Upper lobe of left lung (tissue), 6 donors: Measurements from ENCODE around the gene SLITRK2. TPM values are rescaled to one million over a fixed set of nuclear protein-coding genes. Genes with fewer than 3 reads are reported as not detected.
A peak's percentile ranks its signal among the peaks of the same experiment; 100 is the strongest.

Experiments used
- ATAC-seq, 2 donors: fragments of 200-7000 bp; cut with Tn5 transposase; one replicate each; pipeline ENCODE4 v1.9.1; 2022; ENCODE audit warnings: mild to moderate bottlenecking in 2 of 2, moderate library complexity in 2 of 2; ENCODE audit not compliant: low FRiP score in 2 of 2
- DNase-seq, 2 donors: peaks; one replicate each; pipeline ENCODE4 v3.0.0-alpha.2; 2019 to 2020
- H3K27ac ChIP-seq, 4 donors: fragments of 200-600 bp; sonication (generic); one replicate each; pipeline ENCODE4 v1.5.1; 2016 to 2019
- H3K27me3 ChIP-seq, 4 donors: fragments of 200-600 bp; sonication (generic); one replicate each; pipeline ENCODE4 v1.5.1; 2017 to 2019
- H3K36me3 ChIP-seq, 4 donors: fragments of 200-600 bp; sonication (generic); one replicate each; pipeline ENCODE4 v1.5.1; 2016 to 2019
- H3K4me1 ChIP-seq, 4 donors: fragments of 200-600 bp; sonication (generic); one replicate each; pipeline ENCODE4 v1.5.1; 2018 to 2019
- H3K4me3 ChIP-seq, 4 donors: fragments of 200-600 bp; sonication (generic); one replicate each; pipeline ENCODE4 v1.5.1; 2017 to 2019; ENCODE audit warnings: mild to moderate bottlenecking in 2 of 4, moderate library complexity in 1 of 4
- H3K9me3 ChIP-seq, 4 donors: fragments of 200-600 bp; sonication (generic); one replicate each; pipeline ENCODE4 v1.5.1; 2018 to 2019
- EP300 ChIP-seq, 4 donors: sonication (generic); formaldehyde crosslinking; IDR thresholded peaks; one replicate each; pipeline ENCODE4 v1.5.1; 2017; ENCODE audit warnings: antibody characterized with exemption in 4 of 4, control low read depth in 2 of 4
- POLR2A ChIP-seq, 4 donors: fragments of 450-650 bp; IDR thresholded peaks; one replicate each; pipeline ENCODE4 v1.5.1; 2016 to 2017; ENCODE audit warnings: antibody characterized with exemption in 4 of 4, mild to moderate bottlenecking in 2 of 4
- POLR2AphosphoS5 ChIP-seq, 2 donors: sonication (generic); formaldehyde crosslinking; IDR thresholded peaks; one replicate each; pipeline ENCODE4 v1.5.1; 2017; ENCODE audit warnings: antibody characterized with exemption in 2 of 2
- WGBS, 2 donors: methylation state at CpG; one replicate each; pipeline ENCODE4 v1.1.5; 2017 to 2018; 5-methylcytosine and 5-hydroxymethylcytosine counted together
- total RNA-seq, 6 donors: library from RNA; depleted of rRNA in 4 of 6; stranded (reverse); fragments of >200 nt in 4 of 6; gene quantifications; one replicate each; pipeline versions ENCODE4 v1.1.0 to v1.2.1, GENCODE V29; 2016 to 2021
- TF ChIP-seq, protein P1 (sequence below), 6 experiments: fragments of 450-650 bp in 4 of 6; fragments of 200-600 bp in 2 of 6; sonication (generic) in 2 of 6; IDR thresholded peaks; one replicate each; pipeline ENCODE4 v1.5.1; 2016 to 2019; ENCODE audit warnings: antibody characterized with exemption in 6 of 6
- donor health status: DM: no; HTN: no; CAD: no; lungs with moderate emphysema.
- donor health status: DM: no; HTN: yes; CAD: no; lungs with severe emphysema.

Gene SLITRK2
- under 1 TPM; under 0.01 to 1.00 (median 0.25) TPM for total RNA-seq

- DNase-seq (peak in 1 of 2 donors; percentile 10), ATAC-seq (peak in 1 of 2 donors; percentile 17)
- Histone ChIP-seq H3K27me3 (peaks cover 0 to 14% (median 1%) of the 10 kb centered on the region in 4 donors), H3K4me3 (peak within 1 kb of the TSS in 3 of 4 donors; percentile 30 to 43 (median 38)), H3K36me3 (no peaks in the 10 kb centered on the region), H3K27ac (no peak within 1 kb of the TSS), H3K4me1 (peaks cover 0 to 9% (median 0%) of the 10 kb centered on the region in 4 donors), H3K9me3 (no peaks in the 10 kb centered on the region)
- WGBS, 2 donors, result 0 to 30% methylated on average over 2 to 42 of the region's 60 CpGs
- TF ChIP-seq EP300 (IDR thresholded peaks at IDR 0.05), result no peak
Observed at GRCh38 chrX:145817331-145818185, at the start of gene SLITRK2. TSS of gene SLITRK2 (plus strand) at chrX:145817829. CDS start at chrX:145822426, 4,597 bp downstream.

DNA sequence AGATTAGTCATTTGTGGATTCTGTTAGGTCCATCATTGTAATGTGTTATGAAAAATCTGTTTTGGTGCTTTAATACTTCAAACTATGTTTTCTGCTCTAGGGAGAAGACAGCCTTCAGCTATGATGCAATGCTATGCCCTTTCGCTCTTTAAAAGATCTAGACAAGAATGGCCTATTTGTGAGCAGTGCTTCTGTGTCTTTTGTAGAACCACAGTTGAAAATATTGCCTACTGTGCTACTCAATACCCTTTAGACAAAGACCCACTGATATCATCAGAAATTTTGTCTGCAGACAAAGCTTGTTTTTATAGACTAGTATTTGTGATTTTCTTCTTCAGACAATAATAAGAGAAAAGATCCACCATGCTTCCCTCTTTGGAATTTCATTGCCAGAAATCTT is 44.6 kb upstream of the SLITRK2 start:
- 79% methylated on average over 1 of the region's 1 CpG for WGBS, 2 donors
- H3K9me3 ChIP-seq, result no peaks in the 10 kb centered on the region
- H3K27ac ChIP-seq, result no peak overlapping the region
- no peaks in the 10 kb centered on the region for H3K27me3 ChIP-seq
- DNase-seq, result no peak
- H3K4me1 ChIP-seq, result no peaks in the 10 kb centered on the region
- H3K36me3 ChIP-seq, result no peaks in the 10 kb centered on the region
- no peak for ATAC-seq
- TF ChIP-seq, protein P1, sequence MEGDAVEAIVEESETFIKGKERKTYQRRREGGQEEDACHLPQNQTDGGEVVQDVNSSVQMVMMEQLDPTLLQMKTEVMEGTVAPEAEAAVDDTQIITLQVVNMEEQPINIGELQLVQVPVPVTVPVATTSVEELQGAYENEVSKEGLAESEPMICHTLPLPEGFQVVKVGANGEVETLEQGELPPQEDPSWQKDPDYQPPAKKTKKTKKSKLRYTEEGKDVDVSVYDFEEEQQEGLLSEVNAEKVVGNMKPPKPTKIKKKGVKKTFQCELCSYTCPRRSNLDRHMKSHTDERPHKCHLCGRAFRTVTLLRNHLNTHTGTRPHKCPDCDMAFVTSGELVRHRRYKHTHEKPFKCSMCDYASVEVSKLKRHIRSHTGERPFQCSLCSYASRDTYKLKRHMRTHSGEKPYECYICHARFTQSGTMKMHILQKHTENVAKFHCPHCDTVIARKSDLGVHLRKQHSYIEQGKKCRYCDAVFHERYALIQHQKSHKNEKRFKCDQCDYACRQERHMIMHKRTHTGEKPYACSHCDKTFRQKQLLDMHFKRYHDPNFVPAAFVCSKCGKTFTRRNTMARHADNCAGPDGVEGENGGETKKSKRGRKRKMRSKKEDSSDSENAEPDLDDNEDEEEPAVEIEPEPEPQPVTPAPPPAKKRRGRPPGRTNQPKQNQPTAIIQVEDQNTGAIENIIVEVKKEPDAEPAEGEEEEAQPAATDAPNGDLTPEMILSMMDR (IDR thresholded peaks at IDR 0.05), result no peak
- TF ChIP-seq EP300 (IDR thresholded peaks at IDR 0.05), result no peak
- no peak for TF ChIP-seq POLR2A (IDR thresholded peaks at IDR 0.05)
- no peak for TF ChIP-seq POLR2AphosphoS5 (IDR thresholded peaks at IDR 0.05)
- H3K4me3 ChIP-seq, result no peak overlapping the region

- Histone ChIP-seq H3K27ac (no peak overlapping the region), H3K9me3 (no peaks in the 10 kb centered on the region), H3K4me3 (no peak overlapping the region), H3K36me3 (no peaks in the 10 kb centered on the region), H3K4me1 (no peaks in the 10 kb centered on the region), H3K27me3 (no peaks in the 10 kb centered on the region)
- WGBS, 2 donors, result 50 to 67% methylated on average over 1 of the region's 1 CpG
- DNase-seq (no peak), ATAC-seq (no peak)
- TF ChIP-seq POLR2A (IDR thresholded peaks at IDR 0.05) (no peak), EP300 (IDR thresholded peaks at IDR 0.05) (no peak), POLR2AphosphoS5 (IDR thresholded peaks at IDR 0.05) (no peak)
- TF ChIP-seq, protein P1 (IDR thresholded peaks at IDR 0.05), result no peak
Observed at GRCh38 chrX:145792281-145792680, 25.3 kb upstream of the SLITRK2 start.

DNA sequence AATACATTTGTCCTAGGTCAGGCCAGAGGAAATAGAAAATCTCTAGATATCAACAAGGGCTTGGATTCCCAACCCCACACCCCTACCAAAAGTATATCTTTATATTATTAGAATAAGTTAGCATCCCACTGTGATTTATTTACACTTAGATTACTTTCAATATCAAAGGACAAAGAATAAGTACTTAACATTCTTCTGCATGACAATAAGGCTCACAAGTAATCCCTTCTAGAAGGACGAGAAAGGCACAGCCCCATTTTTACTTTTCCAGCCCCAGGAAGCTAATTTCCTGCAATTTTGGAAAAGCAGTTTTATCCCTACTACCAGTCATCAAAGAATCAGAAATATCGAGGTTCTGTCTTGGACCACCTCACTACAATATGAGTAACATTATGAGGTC is 14.1 kb upstream of the SLITRK2 start:
- 32 to 45% methylated on average over 2 of the region's 2 CpGs for WGBS, 2 donors
- no peaks in the 10 kb centered on the region for H3K36me3 ChIP-seq
- no peak overlapping the region for H3K4me3 ChIP-seq
- no peaks in the 10 kb centered on the region for H3K4me1 ChIP-seq
- no peak overlapping the region for H3K27ac ChIP-seq
- H3K27me3 ChIP-seq, result no peaks in the 10 kb centered on the region
- ATAC-seq (no peak), DNase-seq (no peak)
- TF ChIP-seq EP300 (IDR thresholded peaks at IDR 0.05), result no peak
- TF ChIP-seq POLR2AphosphoS5 (IDR thresholded peaks at IDR 0.05), result no peak
- TF ChIP-seq, protein P1 (IDR thresholded peaks at IDR 0.05), result no peak
- TF ChIP-seq POLR2A (IDR thresholded peaks at IDR 0.05), result no peak
- peaks cover 0 to 3% (median 0%) of the 10 kb centered on the region in 4 donors for H3K9me3 ChIP-seq

DNA sequence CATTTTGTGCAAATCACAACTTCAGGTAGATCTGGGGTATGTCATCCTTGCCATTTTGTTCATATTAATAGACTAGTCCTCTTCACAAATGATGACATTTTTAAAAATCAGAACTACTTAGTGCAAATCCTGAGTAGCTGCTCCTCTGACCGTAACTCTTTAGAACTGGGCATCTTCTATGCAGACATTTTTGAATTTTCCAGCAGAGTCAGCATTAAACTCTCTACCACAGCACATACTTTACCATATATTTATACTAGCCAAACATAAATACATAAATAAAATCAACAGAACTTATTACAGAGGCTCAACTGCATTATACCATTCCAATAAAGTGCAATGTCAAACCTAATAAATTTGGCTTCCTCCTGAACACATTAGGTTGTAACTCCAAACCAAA is 4.5 kb upstream of the SLITRK2 start:
- peaks cover 0 to 4% (median 1%) of the 10 kb centered on the region in 4 donors for H3K27me3 ChIP-seq
- WGBS, 2 donors, result 70 to 81% methylated on average over 1 of the region's 1 CpG
- TF ChIP-seq, protein P1 (IDR thresholded peaks at IDR 0.05), result no peak
- TF ChIP-seq POLR2AphosphoS5 (IDR thresholded peaks at IDR 0.05), result no peak
- TF ChIP-seq EP300 (IDR thresholded peaks at IDR 0.05), result no peak
- no peak for TF ChIP-seq POLR2A (IDR thresholded peaks at IDR 0.05)

More for the DNA sequence above, 4.5 kb upstream of the SLITRK2 start:
- ATAC-seq (no peak), DNase-seq (no peak)
- Histone ChIP-seq H3K27ac (no peak overlapping the region), H3K9me3 (no peaks in the 10 kb centered on the region), H3K36me3 (no peaks in the 10 kb centered on the region), H3K4me3 (no peak overlapping the region), H3K4me1 (peaks cover 0 to 4% (median 0%) of the 10 kb centered on the region in 4 donors)
